Endothelial cell of umbilical vein (primary cell): ENCODE data around the gene PRDM16.

Experiments used
- EZH2 ChIP-seq: IDR thresholded peaks from 2 replicates; pipeline ENCODE4 v1.6.1; 2012; ENCODE audit warnings: borderline replicate concordance, low read depth, mild to moderate bottlenecking, moderate library complexity, low read length, inconsistent platforms; ENCODE audit not compliant: severe bottlenecking
- MYC ChIP-seq: IDR thresholded peaks from one replicate; pipeline ENCODE4 v1.6.1; 2011; ENCODE audit warnings: mild to moderate bottlenecking, low read depth, low read length
- POLR2A ChIP-seq: IDR thresholded peaks from 2 replicates; pipeline ENCODE4 v1.6.1; 2012; ENCODE audit warnings: low read depth, mild to moderate bottlenecking, control low read depth, low read length
- POLR2AphosphoS5 ChIP-seq: IDR thresholded peaks from 2 replicates; pipeline ENCODE4 v1.6.1; 2012; ENCODE audit warnings: low read depth, mild to moderate bottlenecking, control low read depth, low read length, moderate library complexity; ENCODE audit not compliant: insufficient read depth
- TF ChIP-seq, protein P1 (sequence below), 2 donors: IDR thresholded peaks; 1 replicate in 1 of 2; 2 replicates in 1 of 2; pipeline ENCODE4 v1.5.1; 2011; ENCODE audit warnings: low read length in 2 of 2, mild to moderate bottlenecking in 2 of 2, moderate library complexity in 2 of 2, control low read depth in 1 of 2, inconsistent platforms in 1 of 2, low read depth in 1 of 2; ENCODE audit not compliant: insufficient read depth in 1 of 2; ENCODE audit errors: extremely low read depth in 1 of 2

DNA sequence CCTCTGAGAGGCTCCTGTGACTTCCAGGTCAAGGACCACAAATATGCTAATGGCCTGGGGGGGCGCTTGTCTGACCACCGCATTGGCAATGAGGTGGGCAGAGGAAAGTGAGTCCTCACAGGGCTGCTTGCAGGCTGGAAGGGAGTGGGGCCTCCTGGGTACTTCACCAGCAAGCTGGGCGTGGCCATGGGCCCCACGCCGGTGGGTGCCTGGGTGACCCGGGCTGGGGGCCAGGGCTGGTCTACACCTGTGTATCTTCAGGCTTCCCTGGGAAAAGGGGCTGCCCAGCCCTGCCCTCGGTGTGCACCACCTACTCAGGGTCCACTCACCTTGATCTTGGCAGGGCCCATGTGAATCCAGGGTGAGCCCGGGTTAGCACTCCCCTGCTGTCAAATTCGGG lies 167.4 kb downstream of the PRDM16 start:
- TF ChIP-seq, protein P1, sequence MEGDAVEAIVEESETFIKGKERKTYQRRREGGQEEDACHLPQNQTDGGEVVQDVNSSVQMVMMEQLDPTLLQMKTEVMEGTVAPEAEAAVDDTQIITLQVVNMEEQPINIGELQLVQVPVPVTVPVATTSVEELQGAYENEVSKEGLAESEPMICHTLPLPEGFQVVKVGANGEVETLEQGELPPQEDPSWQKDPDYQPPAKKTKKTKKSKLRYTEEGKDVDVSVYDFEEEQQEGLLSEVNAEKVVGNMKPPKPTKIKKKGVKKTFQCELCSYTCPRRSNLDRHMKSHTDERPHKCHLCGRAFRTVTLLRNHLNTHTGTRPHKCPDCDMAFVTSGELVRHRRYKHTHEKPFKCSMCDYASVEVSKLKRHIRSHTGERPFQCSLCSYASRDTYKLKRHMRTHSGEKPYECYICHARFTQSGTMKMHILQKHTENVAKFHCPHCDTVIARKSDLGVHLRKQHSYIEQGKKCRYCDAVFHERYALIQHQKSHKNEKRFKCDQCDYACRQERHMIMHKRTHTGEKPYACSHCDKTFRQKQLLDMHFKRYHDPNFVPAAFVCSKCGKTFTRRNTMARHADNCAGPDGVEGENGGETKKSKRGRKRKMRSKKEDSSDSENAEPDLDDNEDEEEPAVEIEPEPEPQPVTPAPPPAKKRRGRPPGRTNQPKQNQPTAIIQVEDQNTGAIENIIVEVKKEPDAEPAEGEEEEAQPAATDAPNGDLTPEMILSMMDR (IDR thresholded peaks at IDR 0.05; ENCODE audit: extremely low read depth in 1 of 2, insufficient read depth in 1 of 2, low read depth in 1 of 2, low read length in 2 of 2): no peak
- no peak for TF ChIP-seq POLR2A
- TF ChIP-seq EZH2: no peak
- TF ChIP-seq POLR2AphosphoS5: no peak
- TF ChIP-seq MYC: no peak
